Stimulated activated CD4-positive, alpha-beta T cell treated with anti-CD3 and anti-CD28 coated beads, Interleukin-2, amount 100 ng/mL, for 24 hours (primary cell): ENCODE measurements around the gene CSAG2.

Experiments
- DNase-seq, 2 donors: peaks; one replicate each; pipeline ENCODE4 v3.0.0-alpha.2; 2020

The CSAG2 gene

GRCh38 chrX:152658302-152658701, 50.8 kb downstream of the CSAG2 start:
- DNase-seq, result no peak
